Measurements from ENCODE around the gene ZMIZ1. TPM values are rescaled to one million over a fixed set of nuclear protein-coding genes. Genes with fewer than 3 reads are reported as not detected.

Gene ZMIZ1
- total RNA-seq (2014; rRNA removed; shearing (Covaris generic)): 13.5 and 22.3 TPM in 2 replicates

- Histone ChIP-seq H3K9me3 (replicated peaks) (peaks cover 7% of the 10 kb centered on the region; the same call in 1 of the 2 replicates), H3K4me1 (replicated peaks) (peaks cover 52% of the 10 kb centered on the region), H3K27ac (peak within 1 kb of the TSS; percentile 73), H3K36me3 (peaks cover 25% of the 10 kb centered on the region), H3K4me3 (peak within 1 kb of the TSS; percentile 98), H3K27me3 (replicated peaks) (no peaks in the 10 kb centered on the region)
- peak; percentile 79 to 92 for DNase-seq (ENCODE audit: low read depth in 1 of 2, low spot score in 2 of 2)
Measured at GRCh38 chr10:79068562-79069324, at the start of gene ZMIZ1. TSS of gene ZMIZ1 (plus strand) at chr10:79068966. CDS start at chr10:79201633, 132,667 bp downstream.

- Histone ChIP-seq H3K36me3 (no peaks in the 10 kb centered on the region), H3K9me3 (replicated peaks) (no peaks in the 10 kb centered on the region), H3K4me1 (replicated peaks) (no peaks in the 10 kb centered on the region), H3K27ac (no peak overlapping the region), H3K4me3 (no peak overlapping the region), H3K27me3 (replicated peaks) (no peaks in the 10 kb centered on the region)
- no peak for DNase-seq (ENCODE audit: low read depth in 1 of 2, low spot score in 2 of 2)
Measured at GRCh38 chr10:79019441-79020014, 49.2 kb upstream of the ZMIZ1 start.

GRCh38 chr10:79020015-79020491 lies 48.7 kb upstream of the ZMIZ1 start:
- Histone ChIP-seq H3K4me1 (replicated peaks) (no peaks in the 10 kb centered on the region), H3K9me3 (replicated peaks) (no peaks in the 10 kb centered on the region), H3K27ac (no peak overlapping the region), H3K36me3 (no peaks in the 10 kb centered on the region), H3K4me3 (no peak overlapping the region), H3K27me3 (replicated peaks) (no peaks in the 10 kb centered on the region)
- no peak for DNase-seq (ENCODE audit: low read depth in 1 of 2, low spot score in 2 of 2)

GRCh38 chr10:79020605-79021004 lies 48.2 kb upstream of the ZMIZ1 start:
- Histone ChIP-seq H3K4me3 (no peak overlapping the region), H3K9me3 (replicated peaks) (no peaks in the 10 kb centered on the region), H3K4me1 (replicated peaks) (no peaks in the 10 kb centered on the region), H3K27me3 (replicated peaks) (no peaks in the 10 kb centered on the region), H3K27ac (no peak overlapping the region), H3K36me3 (no peaks in the 10 kb centered on the region)
- no peak for DNase-seq (ENCODE audit: low read depth in 1 of 2, low spot score in 2 of 2)

- Histone ChIP-seq H3K27ac (no peak overlapping the region), H3K4me1 (replicated peaks) (no peaks in the 10 kb centered on the region), H3K27me3 (replicated peaks) (no peaks in the 10 kb centered on the region), H3K9me3 (replicated peaks) (no peaks in the 10 kb centered on the region), H3K4me3 (no peak overlapping the region), H3K36me3 (no peaks in the 10 kb centered on the region)
- DNase-seq (ENCODE audit: low read depth in 1 of 2, low spot score in 2 of 2): no peak
Measured at GRCh38 chr10:79021331-79021907, 47.3 kb upstream of the ZMIZ1 start.

- H3K4me1 ChIP-seq (replicated peaks): no peaks in the 10 kb centered on the region
- no peaks in the 10 kb centered on the region for H3K36me3 ChIP-seq
- no peak overlapping the region for H3K27ac ChIP-seq
- DNase-seq (ENCODE audit: low read depth in 1 of 2, low spot score in 2 of 2): no peak
- no peaks in the 10 kb centered on the region for H3K9me3 ChIP-seq (replicated peaks)
- no peak overlapping the region for H3K4me3 ChIP-seq
- no peaks in the 10 kb centered on the region for H3K27me3 ChIP-seq (replicated peaks)
Measured at GRCh38 chr10:79021948-79022499, 46.7 kb upstream of the ZMIZ1 start.

GRCh38 chr10:79022565-79023230 lies 46.1 kb upstream of the ZMIZ1 start:
- no peaks in the 10 kb centered on the region for H3K4me1 ChIP-seq (replicated peaks)
- H3K9me3 ChIP-seq (replicated peaks): no peaks in the 10 kb centered on the region
- H3K27me3 ChIP-seq (replicated peaks): no peaks in the 10 kb centered on the region
- no peaks in the 10 kb centered on the region for H3K36me3 ChIP-seq
- peak in 1 of 2 experiments; percentile 19 for DNase-seq (ENCODE audit: low read depth in 1 of 2, low spot score in 2 of 2)
- H3K27ac ChIP-seq: no peak overlapping the region
- no peak overlapping the region for H3K4me3 ChIP-seq

- no peaks in the 10 kb centered on the region for H3K4me1 ChIP-seq (replicated peaks)
- no peaks in the 10 kb centered on the region for H3K27me3 ChIP-seq (replicated peaks)
- H3K27ac ChIP-seq: no peak overlapping the region
- no peaks in the 10 kb centered on the region for H3K9me3 ChIP-seq (replicated peaks)
- H3K36me3 ChIP-seq: no peaks in the 10 kb centered on the region
- DNase-seq (ENCODE audit: low read depth in 1 of 2, low spot score in 2 of 2): no peak
- H3K4me3 ChIP-seq: no peak overlapping the region
Measured at GRCh38 chr10:79023240-79024162, 45.3 kb upstream of the ZMIZ1 start.

- Histone ChIP-seq H3K4me3 (no peak overlapping the region), H3K27me3 (replicated peaks) (no peaks in the 10 kb centered on the region), H3K9me3 (replicated peaks) (no peaks in the 10 kb centered on the region), H3K36me3 (no peaks in the 10 kb centered on the region), H3K27ac (no peak overlapping the region), H3K4me1 (replicated peaks) (no peaks in the 10 kb centered on the region)
- DNase-seq (ENCODE audit: low read depth in 1 of 2, low spot score in 2 of 2): no peak
Measured at GRCh38 chr10:79024296-79024695, 44.5 kb upstream of the ZMIZ1 start.

GRCh38 chr10:79024720-79025198 lies 44.0 kb upstream of the ZMIZ1 start:
- no peak overlapping the region for H3K4me3 ChIP-seq
- DNase-seq (ENCODE audit: low read depth in 1 of 2, low spot score in 2 of 2): no peak
- H3K36me3 ChIP-seq: no peaks in the 10 kb centered on the region
- H3K27ac ChIP-seq: no peak overlapping the region
- no peaks in the 10 kb centered on the region for H3K9me3 ChIP-seq (replicated peaks)
- no peaks in the 10 kb centered on the region for H3K27me3 ChIP-seq (replicated peaks)
- no peaks in the 10 kb centered on the region for H3K4me1 ChIP-seq (replicated peaks)

GRCh38 chr10:79025199-79025832 lies 43.5 kb upstream of the ZMIZ1 start:
- Histone ChIP-seq H3K9me3 (replicated peaks) (no peaks in the 10 kb centered on the region), H3K27ac (no peak overlapping the region), H3K36me3 (no peaks in the 10 kb centered on the region), H3K4me1 (replicated peaks) (no peaks in the 10 kb centered on the region), H3K4me3 (no peak overlapping the region), H3K27me3 (replicated peaks) (no peaks in the 10 kb centered on the region)
- no peak for DNase-seq (ENCODE audit: low read depth in 1 of 2, low spot score in 2 of 2)

- Histone ChIP-seq H3K27ac (no peak overlapping the region), H3K36me3 (no peaks in the 10 kb centered on the region), H3K4me1 (replicated peaks) (no peaks in the 10 kb centered on the region), H3K27me3 (replicated peaks) (no peaks in the 10 kb centered on the region), H3K4me3 (no peak overlapping the region), H3K9me3 (replicated peaks) (0 out of 2 replicates have a peak, but pooled peaks cover 2% of the 10 kb centered on the region)
- DNase-seq (ENCODE audit: low read depth in 1 of 2, low spot score in 2 of 2): no peak
Measured at GRCh38 chr10:79026341-79026761, 42.4 kb upstream of the ZMIZ1 start.
